ENCODE data around the gene KCNQ2. TPM values are rescaled to one million over a fixed set of nuclear protein-coding genes. Genes with fewer than 3 reads are reported as not detected.

The KCNQ2 gene
- total RNA-seq, 1 donor from 2014 or later: 157 TPM

DNA sequence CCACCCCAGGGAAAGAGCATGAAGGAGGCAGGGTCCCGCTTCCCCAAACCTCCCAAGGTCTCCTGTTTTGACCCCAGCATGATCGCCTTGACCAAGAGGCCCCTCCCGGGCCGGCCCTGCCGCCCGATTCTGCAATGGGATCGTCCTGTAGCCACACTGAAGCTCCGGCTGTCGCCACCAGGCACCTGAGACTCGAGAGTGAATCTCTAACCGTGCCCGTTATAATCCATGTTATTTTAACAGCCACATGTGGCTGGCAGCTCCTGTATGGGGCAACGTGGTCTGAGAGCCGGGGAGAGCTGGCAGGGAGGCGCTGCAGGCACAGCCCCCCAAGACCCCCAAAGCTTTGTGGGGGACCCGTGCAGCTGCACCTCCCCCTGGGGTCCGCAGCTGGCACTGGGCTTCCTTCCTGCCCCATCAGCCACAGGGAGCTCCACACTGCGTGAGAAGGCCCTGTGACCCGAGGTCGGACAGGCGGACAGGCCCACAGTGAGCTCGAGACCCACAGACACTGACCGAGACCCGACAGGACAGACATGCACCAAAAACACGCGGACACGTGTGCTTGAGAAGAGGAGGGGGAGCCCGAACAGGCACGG lies 51.3 kb downstream of the KCNQ2 start:
- TF ChIP-seq, protein P1, sequence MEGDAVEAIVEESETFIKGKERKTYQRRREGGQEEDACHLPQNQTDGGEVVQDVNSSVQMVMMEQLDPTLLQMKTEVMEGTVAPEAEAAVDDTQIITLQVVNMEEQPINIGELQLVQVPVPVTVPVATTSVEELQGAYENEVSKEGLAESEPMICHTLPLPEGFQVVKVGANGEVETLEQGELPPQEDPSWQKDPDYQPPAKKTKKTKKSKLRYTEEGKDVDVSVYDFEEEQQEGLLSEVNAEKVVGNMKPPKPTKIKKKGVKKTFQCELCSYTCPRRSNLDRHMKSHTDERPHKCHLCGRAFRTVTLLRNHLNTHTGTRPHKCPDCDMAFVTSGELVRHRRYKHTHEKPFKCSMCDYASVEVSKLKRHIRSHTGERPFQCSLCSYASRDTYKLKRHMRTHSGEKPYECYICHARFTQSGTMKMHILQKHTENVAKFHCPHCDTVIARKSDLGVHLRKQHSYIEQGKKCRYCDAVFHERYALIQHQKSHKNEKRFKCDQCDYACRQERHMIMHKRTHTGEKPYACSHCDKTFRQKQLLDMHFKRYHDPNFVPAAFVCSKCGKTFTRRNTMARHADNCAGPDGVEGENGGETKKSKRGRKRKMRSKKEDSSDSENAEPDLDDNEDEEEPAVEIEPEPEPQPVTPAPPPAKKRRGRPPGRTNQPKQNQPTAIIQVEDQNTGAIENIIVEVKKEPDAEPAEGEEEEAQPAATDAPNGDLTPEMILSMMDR (conservative IDR thresholded peaks at IDR 0.05): no peak

DNA sequence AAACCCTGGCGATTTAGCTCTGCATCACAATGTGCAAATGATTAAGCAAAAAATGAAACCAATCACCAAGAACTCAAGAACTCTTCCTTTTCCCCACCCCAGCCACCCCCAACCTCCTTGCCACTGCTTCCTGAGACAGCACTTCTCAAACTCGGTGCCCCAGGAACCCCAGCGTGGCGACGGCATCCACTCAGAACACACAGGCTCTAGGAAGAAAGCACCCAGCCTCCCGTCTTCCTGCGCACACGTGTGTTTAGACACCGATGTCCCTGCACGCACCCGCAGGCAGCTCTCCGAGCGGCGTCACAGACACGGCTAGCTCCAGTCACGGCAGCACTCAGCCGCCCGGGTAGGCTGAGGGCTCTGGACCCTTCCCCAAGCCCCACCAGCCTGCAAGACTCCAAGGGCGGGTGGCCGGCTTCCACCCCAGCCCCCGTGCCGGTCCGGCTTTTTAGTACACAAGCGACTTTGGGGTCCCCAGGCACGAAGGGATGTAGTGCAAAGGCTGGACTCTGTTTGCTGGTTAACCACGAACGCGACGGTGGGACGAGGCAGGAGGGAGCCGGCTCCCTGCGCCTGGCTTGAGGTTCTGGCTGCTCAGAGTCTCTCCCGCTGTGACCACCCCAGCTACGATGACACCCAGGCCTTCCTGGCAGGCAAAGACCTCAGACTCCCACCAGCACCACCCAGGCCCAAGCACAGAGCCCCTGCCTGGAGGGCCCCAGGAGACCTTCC lies 51.9 kb downstream of the KCNQ2 start:
- no peak overlapping the region for H3K27ac Mint-ChIP-seq (ENCODE audit: unreplicated experiment)
- H3K27me3 Mint-ChIP-seq (ENCODE audit: low read depth): no peaks in the 10 kb centered on the region
- TF ChIP-seq, protein P1 (conservative IDR thresholded peaks at IDR 0.05): no peak
- DNase-seq (ENCODE audit: low read depth, low spot score): no peak
- peaks cover 6% of the 10 kb centered on the region for H3K36me3 Mint-ChIP-seq (ENCODE audit: low read depth)
- H3K4me1 Mint-ChIP-seq: peaks cover 5% of the 10 kb centered on the region
- H3K9me3 Mint-ChIP-seq: no peaks in the 10 kb centered on the region
- H3K4me3 Mint-ChIP-seq: no peak overlapping the region

More for the DNA sequence above, 51.3 kb downstream of the KCNQ2 start:
- no peak overlapping the region for H3K27ac Mint-ChIP-seq (ENCODE audit: unreplicated experiment)
- H3K27me3 Mint-ChIP-seq (ENCODE audit: low read depth): no peaks in the 10 kb centered on the region
- DNase-seq (ENCODE audit: low read depth, low spot score): no peak
- H3K36me3 Mint-ChIP-seq (ENCODE audit: low read depth): peaks cover 8% of the 10 kb centered on the region
- H3K4me3 Mint-ChIP-seq: no peak overlapping the region
- H3K9me3 Mint-ChIP-seq: no peaks in the 10 kb centered on the region
- peaks cover 5% of the 10 kb centered on the region for H3K4me1 Mint-ChIP-seq

DNA sequence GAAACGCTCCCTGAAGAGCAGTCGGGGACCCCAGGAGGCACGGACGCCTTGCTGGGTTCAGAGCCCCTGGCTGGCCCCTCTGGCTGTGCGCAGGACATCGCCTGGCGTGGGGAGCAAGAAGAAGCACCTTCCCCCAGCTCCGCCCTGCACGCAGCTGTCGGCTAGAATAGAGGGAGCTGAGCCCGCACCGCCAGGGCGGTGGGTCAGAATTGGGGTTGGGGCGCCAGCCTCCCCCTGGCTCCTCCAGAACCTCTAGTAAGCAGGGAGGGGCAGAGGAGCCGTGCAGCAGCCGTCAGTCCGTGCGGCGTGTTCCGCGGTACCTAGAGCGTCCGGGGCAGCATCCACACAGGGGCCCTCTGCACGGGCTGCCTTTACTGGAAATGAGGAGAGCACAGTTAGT lies 53.2 kb downstream of the KCNQ2 start:
- H3K27ac Mint-ChIP-seq (ENCODE audit: unreplicated experiment): no peak overlapping the region
- DNase-seq (ENCODE audit: low read depth, low spot score): no peak
- no peaks in the 10 kb centered on the region for H3K9me3 Mint-ChIP-seq
- TF ChIP-seq, protein P1 (conservative IDR thresholded peaks at IDR 0.05): no peak
- H3K36me3 Mint-ChIP-seq (ENCODE audit: low read depth): no peaks in the 10 kb centered on the region
- H3K4me1 Mint-ChIP-seq: peaks cover 5% of the 10 kb centered on the region
- no peak overlapping the region for H3K4me3 Mint-ChIP-seq
- H3K27me3 Mint-ChIP-seq (ENCODE audit: low read depth): no peaks in the 10 kb centered on the region

DNA sequence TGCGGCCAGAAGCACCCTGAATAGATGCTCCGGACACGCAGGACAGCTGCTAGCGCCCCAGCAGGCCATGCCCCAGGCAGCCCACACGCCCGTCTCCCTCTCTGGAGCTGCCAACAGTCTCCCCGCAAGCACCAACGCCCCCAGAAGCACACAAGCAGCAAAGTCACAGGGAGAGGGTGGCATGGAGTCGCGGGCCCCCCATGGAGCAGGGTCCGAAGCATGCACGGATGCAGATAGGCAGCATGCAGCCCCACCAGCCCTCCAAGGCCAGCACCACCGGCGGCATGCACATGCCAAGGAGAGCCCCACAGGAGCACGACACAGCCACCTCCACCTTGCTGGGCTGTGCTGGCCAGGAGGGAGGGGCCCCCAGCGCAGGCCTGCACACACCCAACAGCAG lies 53.8 kb downstream of the KCNQ2 start:
- Mint-ChIP-seq H3K27ac (ENCODE audit: unreplicated experiment) (no peak overlapping the region), H3K4me3 (no peak overlapping the region), H3K9me3 (no peaks in the 10 kb centered on the region), H3K4me1 (peaks cover 5% of the 10 kb centered on the region), H3K27me3 (ENCODE audit: low read depth) (no peaks in the 10 kb centered on the region), H3K36me3 (ENCODE audit: low read depth) (no peaks in the 10 kb centered on the region)
- TF ChIP-seq, protein P1 (conservative IDR thresholded peaks at IDR 0.05): no peak
- no peak for DNase-seq (ENCODE audit: low read depth, low spot score)

DNA sequence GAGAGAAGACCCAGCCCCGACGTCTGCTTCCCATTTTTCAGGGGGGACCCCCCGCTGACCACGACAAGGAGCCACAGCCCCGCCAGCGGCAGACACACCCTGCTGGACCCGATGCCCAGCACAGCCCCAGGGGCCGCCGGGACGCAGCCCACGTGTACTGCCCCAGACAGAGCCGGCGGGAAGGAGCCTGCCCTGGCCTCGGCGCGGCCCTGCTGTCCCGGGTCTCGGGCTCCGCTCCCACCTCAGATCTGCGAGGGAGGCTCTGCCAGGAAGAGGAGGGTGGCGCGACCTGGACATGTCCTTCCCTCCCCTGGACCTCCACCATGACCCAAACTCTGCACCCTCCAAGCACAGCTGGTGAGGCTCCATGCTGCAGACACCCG lies 54.7 kb downstream of the KCNQ2 start:
- Mint-ChIP-seq H3K9me3 (no peaks in the 10 kb centered on the region), H3K27ac (ENCODE audit: unreplicated experiment) (no peak overlapping the region), H3K36me3 (ENCODE audit: low read depth) (no peaks in the 10 kb centered on the region), H3K4me1 (peaks cover 8% of the 10 kb centered on the region), H3K4me3 (no peak overlapping the region), H3K27me3 (ENCODE audit: low read depth) (no peaks in the 10 kb centered on the region)
- no peak for DNase-seq (ENCODE audit: low read depth, low spot score)
- TF ChIP-seq, protein P1 (conservative IDR thresholded peaks at IDR 0.05): no peak
